Right atrium auricular region (tissue), 2 donors: Measurements from ENCODE around the gene CACNA2D1. TPM values are rescaled to one million over a fixed set of nuclear protein-coding genes. Genes with fewer than 3 reads are reported as not detected.

Experiments used
- DNase-seq: peaks from one replicate; pipeline ENCODE4 v3.0.0-alpha.2; 2019; ENCODE audit warnings: low spot score
- H3K27ac ChIP-seq, 2 donors: fragments of 200-600 bp; sonication (generic); 1 replicate in 1 of 2; 2 replicates in 1 of 2; pipeline ENCODE4 v1.5.1; 2016 to 2019
- H3K27me3 ChIP-seq, 2 donors: fragments of 200-600 bp; sonication (generic); one replicate each; pipeline versions ENCODE4 v1.5.1 to v1.6.0; 2017 to 2019
- H3K36me3 ChIP-seq: fragments of 200-600 bp; sonication (generic); one replicate; pipeline ENCODE4 v1.5.1; 2016
- H3K4me1 ChIP-seq, 2 donors: fragments of 200-600 bp; sonication (generic); one replicate each; pipeline versions ENCODE4 v1.5.1 to v1.6.0; 2017 to 2019
- H3K4me3 ChIP-seq, 2 donors: fragments of 200-600 bp; sonication (generic); 1 replicate in 1 of 2; 2 replicates in 1 of 2; pipeline ENCODE4 v1.5.1; 2017 to 2019; ENCODE audit warnings: mild to moderate bottlenecking in 1 of 2, moderate library complexity in 1 of 2
- H3K9me3 ChIP-seq, 2 donors: fragments of 200-600 bp; sonication (generic); one replicate each; pipeline ENCODE4 v1.5.1; 2019
- total RNA-seq, 2 donors: library from RNA; depleted of rRNA; stranded (reverse); fragments of >200 nt; gene quantifications; one replicate each; pipeline ENCODE4 v1.1.0, GENCODE V29; 2016
- TF ChIP-seq, protein P1 (sequence below), 2 donors: fragments of 200-600 bp; sonication (generic); IDR thresholded peaks; one replicate each; pipeline ENCODE4 v1.5.1; 2019; ENCODE audit warnings: antibody characterized with exemption in 2 of 2

CACNA2D1 gene
- total RNA-seq, 2 donors from 2014 or later, result 31.5 to 54.5 TPM

- no peak for DNase-seq
- Histone ChIP-seq H3K27ac (no peak overlapping the region), H3K4me3 (no peak overlapping the region), H3K27me3 (no peaks in the 10 kb centered on the region), H3K4me1 (no peaks in the 10 kb centered on the region), H3K36me3 (no peaks in the 10 kb centered on the region), H3K9me3 (no peaks in the 10 kb centered on the region)
- TF ChIP-seq, protein P1, sequence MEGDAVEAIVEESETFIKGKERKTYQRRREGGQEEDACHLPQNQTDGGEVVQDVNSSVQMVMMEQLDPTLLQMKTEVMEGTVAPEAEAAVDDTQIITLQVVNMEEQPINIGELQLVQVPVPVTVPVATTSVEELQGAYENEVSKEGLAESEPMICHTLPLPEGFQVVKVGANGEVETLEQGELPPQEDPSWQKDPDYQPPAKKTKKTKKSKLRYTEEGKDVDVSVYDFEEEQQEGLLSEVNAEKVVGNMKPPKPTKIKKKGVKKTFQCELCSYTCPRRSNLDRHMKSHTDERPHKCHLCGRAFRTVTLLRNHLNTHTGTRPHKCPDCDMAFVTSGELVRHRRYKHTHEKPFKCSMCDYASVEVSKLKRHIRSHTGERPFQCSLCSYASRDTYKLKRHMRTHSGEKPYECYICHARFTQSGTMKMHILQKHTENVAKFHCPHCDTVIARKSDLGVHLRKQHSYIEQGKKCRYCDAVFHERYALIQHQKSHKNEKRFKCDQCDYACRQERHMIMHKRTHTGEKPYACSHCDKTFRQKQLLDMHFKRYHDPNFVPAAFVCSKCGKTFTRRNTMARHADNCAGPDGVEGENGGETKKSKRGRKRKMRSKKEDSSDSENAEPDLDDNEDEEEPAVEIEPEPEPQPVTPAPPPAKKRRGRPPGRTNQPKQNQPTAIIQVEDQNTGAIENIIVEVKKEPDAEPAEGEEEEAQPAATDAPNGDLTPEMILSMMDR (IDR thresholded peaks at IDR 0.05), result no peak
Observed at GRCh38 chr7:82106201-82106600, 337.4 kb downstream of the CACNA2D1 start.

DNA sequence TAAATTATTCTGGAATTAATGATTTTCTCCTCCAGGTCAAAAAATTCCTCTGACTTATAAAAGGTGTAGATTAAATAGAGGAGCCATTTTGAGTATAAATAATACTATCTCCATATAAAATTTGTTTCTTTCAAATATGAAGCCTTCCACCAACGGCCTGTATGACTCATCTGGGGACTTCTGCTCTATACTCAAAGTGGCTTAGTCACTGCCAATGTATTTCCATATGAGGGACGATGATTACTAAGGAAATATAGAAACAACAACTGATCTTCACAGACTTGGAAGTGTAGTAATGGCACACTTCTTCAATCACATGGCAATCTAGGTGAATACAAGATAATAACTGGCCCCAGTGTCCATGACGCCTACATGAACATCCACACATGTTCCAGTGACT is 338.1 kb downstream of the CACNA2D1 start:
- Histone ChIP-seq H3K27ac (no peak overlapping the region), H3K4me1 (no peaks in the 10 kb centered on the region), H3K4me3 (no peak overlapping the region), H3K27me3 (no peaks in the 10 kb centered on the region), H3K36me3 (no peaks in the 10 kb centered on the region), H3K9me3 (no peaks in the 10 kb centered on the region)
- no peak for DNase-seq
- TF ChIP-seq, protein P1 (IDR thresholded peaks at IDR 0.05), result no peak

DNA sequence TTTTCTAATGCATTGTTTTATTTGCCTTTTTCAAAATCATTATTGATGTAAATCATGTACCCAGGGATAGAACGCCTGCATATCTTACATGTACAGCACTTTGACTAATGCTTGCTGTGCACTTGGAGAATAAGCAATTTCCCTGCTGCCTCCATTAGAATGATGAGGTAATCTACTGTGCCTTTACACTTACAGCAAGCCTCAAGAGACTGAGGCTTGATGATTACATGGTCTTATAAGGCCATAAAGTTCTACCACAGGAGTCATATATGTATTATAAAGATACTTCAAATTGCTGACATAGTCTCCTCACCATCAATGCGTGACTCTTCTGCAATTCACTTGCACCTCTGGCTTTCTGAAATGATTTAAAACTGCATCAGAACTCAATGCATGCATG is 345.2 kb downstream of the CACNA2D1 start:
- no peaks in the 10 kb centered on the region for H3K36me3 ChIP-seq
- H3K4me1 ChIP-seq, result no peaks in the 10 kb centered on the region
- no peak overlapping the region for H3K4me3 ChIP-seq
- DNase-seq, result no peak
- H3K27me3 ChIP-seq, result no peaks in the 10 kb centered on the region
- TF ChIP-seq, protein P1 (IDR thresholded peaks at IDR 0.05), result no peak
- no peaks in the 10 kb centered on the region for H3K9me3 ChIP-seq
- H3K27ac ChIP-seq, result no peak overlapping the region

DNA sequence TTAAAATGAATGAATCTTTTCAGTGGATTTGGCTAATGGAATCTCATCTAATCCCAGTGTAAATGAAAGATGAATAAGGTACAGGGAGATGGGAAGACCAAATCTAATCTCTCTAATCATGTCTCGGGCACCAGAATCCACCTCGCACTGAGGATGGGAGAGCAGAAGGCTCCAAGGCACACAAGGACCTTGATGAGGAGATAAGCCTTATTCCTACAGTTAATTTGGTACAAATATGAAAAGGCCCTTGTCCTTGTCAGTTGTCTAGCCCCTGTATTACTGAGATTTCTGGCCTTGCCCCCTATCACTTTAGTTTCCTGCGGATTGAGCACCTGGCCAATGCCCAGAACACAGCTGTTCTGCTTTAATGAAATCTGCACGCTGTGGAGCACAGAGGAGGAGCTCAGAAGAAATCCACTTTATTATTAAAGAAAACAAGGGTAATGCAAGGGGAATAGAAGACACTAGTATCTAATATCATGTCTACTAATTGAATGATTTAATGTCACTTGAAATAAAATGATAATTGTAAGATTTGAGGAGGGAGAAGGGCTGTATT is 352.4 kb downstream of the CACNA2D1 start:
- Histone ChIP-seq H3K4me1 (no peaks in the 10 kb centered on the region), H3K4me3 (no peak overlapping the region), H3K27ac (no peak overlapping the region), H3K27me3 (no peaks in the 10 kb centered on the region), H3K9me3 (no peaks in the 10 kb centered on the region), H3K36me3 (no peaks in the 10 kb centered on the region)
- TF ChIP-seq, protein P1 (IDR thresholded peaks at IDR 0.05), result no peak
- DNase-seq, result no peak

- H3K36me3 ChIP-seq, result peaks cover 6% of the 10 kb centered on the region
- DNase-seq, result no peak
- no peak overlapping the region for H3K27ac ChIP-seq
- no peaks in the 10 kb centered on the region for H3K27me3 ChIP-seq
- no peaks in the 10 kb centered on the region for H3K4me1 ChIP-seq
- TF ChIP-seq, protein P1 (IDR thresholded peaks at IDR 0.05), result no peak
- H3K9me3 ChIP-seq, result no peaks in the 10 kb centered on the region
- H3K4me3 ChIP-seq, result no peak overlapping the region
Observed at GRCh38 chr7:82087099-82087498, 356.5 kb downstream of the CACNA2D1 start.

DNA sequence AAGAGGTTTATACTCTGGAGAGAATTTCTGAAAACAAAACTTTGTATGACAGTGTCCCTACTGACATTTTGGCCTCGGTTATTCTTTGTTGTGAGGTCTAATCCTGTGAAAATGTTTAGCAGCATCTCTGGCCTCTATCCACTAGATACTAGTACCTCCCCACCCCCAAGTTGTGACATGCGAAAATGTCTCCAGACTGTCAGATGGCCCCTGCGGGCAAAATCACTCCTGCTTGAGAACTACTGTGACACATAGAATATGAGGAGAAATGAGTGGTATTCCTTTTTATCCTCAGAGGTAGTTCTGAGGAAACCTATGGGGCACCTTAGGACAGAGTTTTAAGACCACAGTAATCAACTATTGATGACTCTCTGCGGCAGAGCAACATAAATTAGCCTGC is 358.5 kb downstream of the CACNA2D1 start:
- Histone ChIP-seq H3K4me1 (no peaks in the 10 kb centered on the region), H3K36me3 (peaks cover 6% of the 10 kb centered on the region), H3K27me3 (no peaks in the 10 kb centered on the region), H3K4me3 (no peak overlapping the region), H3K27ac (no peak overlapping the region), H3K9me3 (no peaks in the 10 kb centered on the region)
- no peak for DNase-seq
- TF ChIP-seq, protein P1 (IDR thresholded peaks at IDR 0.05), result no peak
